ENCODE results near the gene LRRC73. TPM values are rescaled to one million over a fixed set of nuclear protein-coding genes. Genes with fewer than 3 reads are reported as not detected.
"Not testable (repeated sequence)": the region's sequence is repeated elsewhere in the genome, so short reads cannot be mapped to it uniquely, and the experiment has no call there.

Gene LRRC73
- not detected for polyA plus RNA-seq (2012; ENCODE audit: low read depth, missing spikeins)

GRCh38 chr6:43509984-43510826, at the start of gene LRRC73:
TSS of gene LRRC73 (minus strand) at chr6:43510346. CDS start at chr6:43509785, 561 bp downstream.
- DNase-seq (ENCODE audit: insufficient read length, low spot score) (peak; percentile 84), FAIRE-seq (peak; percentile 94)
- no peak for TF ChIP-seq SPI1 (IDR thresholded peaks at IDR 0.05; ENCODE audit: low read depth, low read length)
- no peak for TF ChIP-seq POU2F2 (IDR thresholded peaks at IDR 0.05; ENCODE audit: low read depth, low read length)
- TF ChIP-seq POLR2AphosphoS5 (IDR thresholded peaks at IDR 0.05; ENCODE audit: low read depth, low read length): no peak; the same call in 1 of the 2 replicates
- 0 out of 2 replicates have a peak, but pooled peaks have one; percentile 17 for TF ChIP-seq POLR2A (IDR thresholded peaks at IDR 0.05; ENCODE audit: low read depth, low read length)
- TF ChIP-seq TAF1 (IDR thresholded peaks at IDR 0.05; ENCODE audit: low read depth, low read length): no peak
- no peak for TF ChIP-seq PAX5 (IDR thresholded peaks at IDR 0.05; ENCODE audit: insufficient read depth, low read length, severe bottlenecking)

GRCh38 chr6:43559328-43559727, 49.2 kb upstream of the LRRC73 start:
- no peak for DNase-seq (ENCODE audit: insufficient read length, low spot score)
- no peak for TF ChIP-seq POLR2A (IDR thresholded peaks at IDR 0.05; ENCODE audit: low read depth, low read length)
- FAIRE-seq: no peak

- not testable (repeated sequence) for DNase-seq (ENCODE audit: insufficient read length, low spot score); FAIRE-seq
Measured at GRCh38 chr6:43557620-43558019, 47.5 kb upstream of the LRRC73 start.

- TF ChIP-seq SPI1 (IDR thresholded peaks at IDR 0.05; ENCODE audit: low read depth, low read length): 0 out of 2 replicates have a peak, but pooled peaks have one; percentile 22
- TF ChIP-seq POLR2A (IDR thresholded peaks at IDR 0.05; ENCODE audit: low read depth, low read length): no peak
- FAIRE-seq: no peak
- DNase-seq (ENCODE audit: insufficient read length, low spot score): no peak
Measured at GRCh38 chr6:43547222-43547621, 37.1 kb upstream of the LRRC73 start.

- TF ChIP-seq SPI1 (IDR thresholded peaks at IDR 0.05; ENCODE audit: low read depth, low read length): no peak
- TF ChIP-seq POLR2AphosphoS5 (IDR thresholded peaks at IDR 0.05; ENCODE audit: low read depth, low read length): no peak
- no peak for TF ChIP-seq POU2F2 (IDR thresholded peaks at IDR 0.05; ENCODE audit: low read depth, low read length)
- no peak for TF ChIP-seq POLR2A (IDR thresholded peaks at IDR 0.05; ENCODE audit: low read depth, low read length)
- TF ChIP-seq TAF1 (IDR thresholded peaks at IDR 0.05; ENCODE audit: low read depth, low read length): no peak
- TF ChIP-seq PAX5 (IDR thresholded peaks at IDR 0.05; ENCODE audit: insufficient read depth, low read length, severe bottlenecking): no peak
- DNase-seq (ENCODE audit: insufficient read length, low spot score) (no peak), FAIRE-seq (no peak)
Measured at GRCh38 chr6:43544461-43544860, 34.3 kb upstream of the LRRC73 start.

- DNase-seq (ENCODE audit: insufficient read length, low spot score): peak; percentile 15
Measured at GRCh38 chr6:43541774-43542471, 31.8 kb upstream of the LRRC73 start.

GRCh38 chr6:43540507-43540906, 30.4 kb upstream of the LRRC73 start:
- no peak for TF ChIP-seq TAF1 (IDR thresholded peaks at IDR 0.05; ENCODE audit: low read depth, low read length)
- TF ChIP-seq POLR2AphosphoS5 (IDR thresholded peaks at IDR 0.05; ENCODE audit: low read depth, low read length): no peak
- no peak for TF ChIP-seq SPI1 (IDR thresholded peaks at IDR 0.05; ENCODE audit: low read depth, low read length)
- no peak for TF ChIP-seq POLR2A (IDR thresholded peaks at IDR 0.05; ENCODE audit: low read depth, low read length)
- TF ChIP-seq PAX5 (IDR thresholded peaks at IDR 0.05; ENCODE audit: insufficient read depth, low read length, severe bottlenecking): no peak
- TF ChIP-seq POU2F2 (IDR thresholded peaks at IDR 0.05; ENCODE audit: low read depth, low read length): no peak
- FAIRE-seq: no peak
- no peak for DNase-seq (ENCODE audit: insufficient read length, low spot score)

More at GRCh38 chr6:43541774-43542471, 31.8 kb upstream of the LRRC73 start:
- no peak for TF ChIP-seq SPI1 (IDR thresholded peaks at IDR 0.05; ENCODE audit: low read depth, low read length)
- peak; percentile 65 for TF ChIP-seq PAX5 (IDR thresholded peaks at IDR 0.05; ENCODE audit: insufficient read depth, low read length, severe bottlenecking)
- peak; percentile 85 for FAIRE-seq

- not testable (repeated sequence) for FAIRE-seq; DNase-seq (ENCODE audit: insufficient read length, low spot score)
Measured at GRCh38 chr6:43539409-43539808, 29.3 kb upstream of the LRRC73 start.

- not testable (repeated sequence) for FAIRE-seq; DNase-seq (ENCODE audit: insufficient read length, low spot score)
Measured at GRCh38 chr6:43538986-43539385, 28.8 kb upstream of the LRRC73 start.

GRCh38 chr6:43532201-43532600, 22.1 kb upstream of the LRRC73 start:
- no peak for TF ChIP-seq PAX5 (IDR thresholded peaks at IDR 0.05; ENCODE audit: insufficient read depth, low read length, severe bottlenecking)
- TF ChIP-seq POLR2AphosphoS5 (IDR thresholded peaks at IDR 0.05; ENCODE audit: low read depth, low read length): no peak
- DNase-seq (ENCODE audit: insufficient read length, low spot score): no peak
- no peak for FAIRE-seq

GRCh38 chr6:43524483-43524961, 14.4 kb upstream of the LRRC73 start:
- DNase-seq (ENCODE audit: insufficient read length, low spot score) (no peak), FAIRE-seq (no peak)
- TF ChIP-seq POLR2AphosphoS5 (IDR thresholded peaks at IDR 0.05; ENCODE audit: low read depth, low read length): peak; percentile 66; the same call in 1 of the 2 replicates
- no peak for TF ChIP-seq PAX5 (IDR thresholded peaks at IDR 0.05; ENCODE audit: insufficient read depth, low read length, severe bottlenecking)
- TF ChIP-seq POLR2A (IDR thresholded peaks at IDR 0.05; ENCODE audit: low read depth, low read length): 0 out of 2 replicates have a peak, but pooled peaks have one; percentile 11

Measured in GM12891 (cell line).